GM15510 (cell line): ENCODE results near the gene RNASE8.

Experiments
- POLR2A ChIP-seq: IDR thresholded peaks from 3 replicates; pipeline ENCODE4 v1.6.1; 2011; ENCODE audit warnings: borderline replicate concordance; ENCODE audit not compliant: insufficient read length; ENCODE audit errors: extremely low read depth

The RNASE8 gene

DNA sequence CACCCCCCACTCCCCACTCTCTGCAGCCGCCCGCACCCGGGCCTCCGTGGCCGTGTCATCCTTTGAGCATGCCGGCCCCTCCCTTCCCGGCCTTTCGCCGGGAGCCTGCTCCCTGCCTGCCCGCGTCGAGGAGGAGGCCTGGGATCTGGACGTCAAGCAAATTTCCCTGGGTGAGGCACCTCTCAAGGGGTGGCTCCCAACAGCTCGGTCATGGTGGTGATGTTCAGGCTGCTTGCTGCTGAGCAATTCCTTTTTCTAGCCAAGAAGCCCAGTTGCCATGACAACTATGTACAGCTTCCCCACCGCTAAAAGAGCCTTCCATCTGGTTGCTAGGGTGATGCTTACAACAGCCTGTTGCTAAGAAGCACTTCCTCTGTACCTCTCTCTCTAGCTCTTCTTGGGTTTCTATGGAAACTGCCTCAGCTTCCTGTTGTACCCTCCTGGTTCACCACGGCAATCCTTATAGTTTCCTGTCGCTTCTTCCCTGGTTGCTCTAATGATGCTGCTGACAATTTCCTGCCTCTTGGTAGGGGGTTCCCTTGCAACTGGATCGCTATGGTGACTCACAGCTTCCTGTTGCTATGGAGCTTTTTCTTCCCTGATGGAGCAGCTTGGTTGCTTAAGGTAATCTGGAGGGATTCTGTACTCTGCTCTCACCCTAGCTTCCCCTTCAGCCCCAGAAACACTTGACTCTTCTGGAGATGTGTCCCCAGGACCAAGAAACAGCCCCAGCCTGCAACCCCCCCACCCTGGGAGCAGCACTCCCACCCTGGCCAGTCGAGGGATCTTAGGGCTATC, 29.9 kb downstream of the RNASE8 start:
- TF ChIP-seq POLR2A = no peak

DNA sequence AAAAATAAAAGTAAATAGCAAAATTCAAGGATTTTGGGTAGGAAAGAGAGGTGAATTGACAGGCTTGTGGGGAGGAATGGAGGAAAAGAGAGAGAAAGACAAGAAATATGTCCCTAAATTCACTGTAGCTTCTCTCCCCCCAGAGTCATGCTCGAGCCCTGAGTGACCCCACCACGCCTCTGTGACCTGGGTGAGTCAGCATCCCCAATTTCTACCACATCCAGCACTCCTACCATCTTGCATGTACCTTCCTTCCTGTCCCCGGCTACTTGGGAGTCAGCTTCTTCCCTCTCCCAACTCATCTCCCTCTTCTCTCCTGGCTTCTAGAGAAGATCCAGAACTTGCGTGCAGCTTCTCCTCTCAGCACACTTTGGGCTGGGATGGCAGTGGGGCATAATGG, 31.1 kb downstream of the RNASE8 start:
- TF ChIP-seq POLR2A = no peak

DNA sequence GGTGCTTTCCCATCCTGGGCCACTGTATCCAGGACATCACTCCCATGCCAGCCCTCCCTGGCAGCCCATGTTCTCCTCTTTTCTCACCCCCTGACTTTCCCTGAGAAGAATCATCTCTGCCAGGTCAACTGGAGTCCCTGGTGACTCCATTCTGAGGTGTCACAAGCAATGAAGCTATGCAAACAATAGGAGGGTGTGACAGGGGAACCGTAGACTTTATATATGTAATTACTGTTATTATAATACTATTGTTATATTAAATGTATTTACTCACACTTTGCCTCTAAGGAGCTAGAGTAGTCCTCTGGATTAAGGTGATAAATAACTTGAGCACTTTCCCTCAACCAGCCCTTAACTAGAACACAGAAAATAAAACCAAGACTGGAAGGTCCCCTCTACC, 31.6 kb downstream of the RNASE8 start:
- no peak for TF ChIP-seq POLR2A

DNA sequence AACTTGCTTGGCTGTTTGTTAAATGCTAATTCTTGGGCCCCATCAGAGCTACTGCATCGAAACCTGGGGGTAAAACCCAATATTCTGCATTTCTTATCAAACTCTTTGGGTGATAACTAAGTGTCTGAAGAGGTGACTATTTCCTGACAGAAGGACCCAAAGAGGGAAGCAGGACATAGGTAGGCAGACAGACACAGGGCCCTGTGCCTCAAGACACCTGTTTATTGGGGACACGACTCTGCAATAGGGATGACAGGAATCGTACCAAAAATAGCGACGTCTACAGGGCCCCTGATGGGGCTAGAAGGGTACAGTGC, 32.2 kb downstream of the RNASE8 start:
- TF ChIP-seq POLR2A = no peak

DNA sequence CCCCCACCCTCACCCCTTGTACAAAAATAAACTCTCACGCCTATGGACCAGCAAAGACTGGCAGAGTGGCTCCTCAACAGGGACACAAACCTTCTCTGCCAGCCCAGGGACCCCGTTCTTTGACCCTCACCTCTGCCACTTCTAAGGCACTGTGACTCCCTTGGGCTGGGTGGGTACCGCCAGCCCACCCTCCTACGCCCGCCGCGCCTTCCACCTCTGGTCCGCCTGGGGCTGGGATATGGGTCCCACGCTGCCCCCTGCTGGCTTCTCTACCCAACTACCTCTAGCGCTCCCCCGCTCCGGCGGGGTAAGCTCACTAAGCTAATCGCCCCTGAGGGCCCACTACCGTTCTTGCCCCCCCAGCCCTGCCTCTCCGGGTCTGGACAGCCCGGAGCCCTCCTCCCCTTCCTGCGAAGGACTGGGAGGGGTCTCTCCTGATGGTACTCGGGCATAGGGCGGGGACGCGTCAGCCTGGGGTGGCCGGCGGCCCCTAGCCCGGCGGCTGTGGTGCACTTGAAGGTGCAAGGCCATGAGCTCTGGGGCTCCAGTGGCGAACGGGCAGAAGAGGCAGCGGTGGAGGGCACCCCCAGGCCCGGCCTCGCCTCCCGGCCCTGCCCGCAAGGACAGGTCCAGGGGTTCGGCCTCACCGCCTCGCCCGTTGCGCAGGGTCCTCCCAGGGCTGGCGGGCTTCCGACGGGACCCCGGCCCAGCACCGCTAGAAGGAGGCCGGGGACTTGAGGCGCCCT, 32.7 kb downstream of the RNASE8 start:
- no peak for TF ChIP-seq POLR2A

DNA sequence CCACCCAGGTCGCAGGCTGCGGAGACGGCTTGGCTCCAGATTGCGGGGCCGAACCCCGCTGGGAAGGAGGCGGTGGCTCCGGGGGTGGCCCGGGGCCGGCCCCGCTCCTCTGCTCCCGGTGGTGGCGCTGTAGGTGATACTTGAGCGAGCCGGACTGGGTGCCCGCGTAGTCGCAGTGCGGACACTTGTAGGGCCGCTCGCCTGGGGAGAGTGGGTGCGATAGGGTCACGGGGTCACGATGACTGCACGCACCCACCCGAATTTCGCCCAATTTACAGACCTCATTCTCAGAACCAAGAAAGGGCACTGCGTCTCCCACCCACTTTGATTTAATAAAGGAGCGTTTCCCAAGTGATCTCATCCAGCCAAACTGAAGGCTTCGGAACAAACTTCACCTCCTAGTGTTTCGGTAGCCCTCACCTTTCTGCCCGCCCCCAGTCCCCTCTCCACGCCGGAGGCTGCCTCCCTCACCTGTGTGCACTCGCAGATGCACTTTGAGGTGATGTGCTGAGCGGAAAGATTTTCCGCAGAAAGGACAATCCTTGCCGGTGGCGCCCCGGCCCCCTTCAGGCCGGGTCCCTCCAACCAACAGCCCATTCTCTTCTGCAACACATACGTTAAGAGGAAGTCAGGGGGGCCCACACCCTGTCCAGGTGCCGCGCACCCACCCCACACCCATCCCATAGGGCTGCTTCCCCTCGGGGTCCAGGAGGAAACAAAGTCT, 33.5 kb downstream of the RNASE8 start:
- no peak for TF ChIP-seq POLR2A

DNA sequence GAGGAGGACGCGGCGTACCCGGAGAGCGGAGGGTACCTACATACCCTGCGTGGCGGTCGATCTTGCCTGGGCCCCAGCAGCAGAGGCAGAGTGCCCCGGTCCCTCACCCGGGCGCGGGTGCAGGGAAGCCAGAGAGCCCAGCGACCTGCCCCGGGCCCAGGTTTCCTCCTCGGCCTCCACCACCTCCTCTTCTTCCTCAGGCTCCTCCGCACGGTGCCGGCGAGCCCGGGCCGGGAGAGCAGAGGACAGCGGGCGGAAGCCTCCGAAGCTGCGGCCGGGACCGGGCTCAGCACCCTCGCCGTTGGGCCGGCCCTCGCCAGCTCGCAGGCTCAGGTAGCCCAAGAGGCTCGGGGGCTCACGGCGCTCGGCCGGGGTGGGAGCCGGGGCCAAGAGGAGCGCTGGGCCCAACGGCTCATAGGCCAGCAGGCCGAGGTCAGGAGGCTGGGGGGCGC, 34.2 kb downstream of the RNASE8 start:
- TF ChIP-seq POLR2A = no peak

DNA sequence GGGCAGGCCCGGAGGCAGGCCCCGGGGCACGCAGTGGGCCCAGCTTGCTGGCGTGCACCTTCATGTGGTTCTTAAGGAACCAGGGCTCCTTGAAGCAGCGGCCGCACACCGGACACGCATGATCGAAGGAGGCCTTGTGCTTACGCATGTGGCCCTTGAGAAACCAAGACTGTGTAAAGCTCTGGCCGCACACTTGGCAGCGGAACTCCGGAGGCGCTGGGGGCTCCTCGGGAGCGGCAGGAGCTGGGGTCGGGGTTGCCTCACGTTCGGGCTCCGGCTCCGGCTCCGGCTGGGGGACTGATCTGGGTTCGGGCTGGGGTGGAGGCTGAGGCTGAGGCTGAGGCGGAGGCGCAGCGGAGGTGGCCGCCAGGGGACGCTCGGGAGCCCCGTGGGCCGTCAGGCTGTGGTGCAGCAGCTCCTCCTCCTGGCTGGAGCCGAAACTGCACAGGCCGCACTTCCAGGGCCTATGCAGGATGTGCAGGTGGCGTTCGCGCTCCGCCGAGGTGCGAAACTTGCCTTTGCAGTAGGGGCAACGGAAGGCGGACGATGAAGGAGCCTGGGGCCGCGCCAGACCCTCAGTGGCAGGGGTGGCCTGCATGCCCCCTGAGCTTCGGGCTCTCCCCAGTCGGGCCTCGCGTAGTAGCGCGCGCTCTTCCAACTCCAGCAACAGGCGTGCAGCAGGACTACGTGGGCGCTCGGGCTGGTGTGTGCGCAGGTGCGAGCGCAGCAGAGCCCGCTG, 34.8 kb downstream of the RNASE8 start:
- TF ChIP-seq POLR2A = no peak

DNA sequence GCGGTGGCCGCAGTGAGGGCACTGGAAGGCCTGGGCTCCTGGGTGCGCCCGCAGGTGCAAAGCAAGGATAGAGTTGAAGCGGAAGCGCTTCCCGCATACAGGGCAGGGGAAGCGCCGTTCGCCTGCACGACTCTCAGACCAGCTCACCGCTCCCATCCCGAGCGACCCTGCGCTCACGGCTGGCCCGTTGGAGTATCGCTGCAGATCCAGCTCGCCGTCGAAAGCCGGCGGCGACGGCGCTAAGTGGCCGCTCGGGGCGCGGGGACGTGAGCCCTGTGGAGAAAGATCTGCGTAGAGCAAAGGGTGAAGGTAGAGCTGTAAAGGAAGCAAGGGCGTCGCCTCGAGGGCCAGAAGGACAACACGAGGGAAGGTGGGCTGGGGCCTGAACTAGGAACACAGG, 35.4 kb downstream of the RNASE8 start:
- TF ChIP-seq POLR2A = no peak

DNA sequence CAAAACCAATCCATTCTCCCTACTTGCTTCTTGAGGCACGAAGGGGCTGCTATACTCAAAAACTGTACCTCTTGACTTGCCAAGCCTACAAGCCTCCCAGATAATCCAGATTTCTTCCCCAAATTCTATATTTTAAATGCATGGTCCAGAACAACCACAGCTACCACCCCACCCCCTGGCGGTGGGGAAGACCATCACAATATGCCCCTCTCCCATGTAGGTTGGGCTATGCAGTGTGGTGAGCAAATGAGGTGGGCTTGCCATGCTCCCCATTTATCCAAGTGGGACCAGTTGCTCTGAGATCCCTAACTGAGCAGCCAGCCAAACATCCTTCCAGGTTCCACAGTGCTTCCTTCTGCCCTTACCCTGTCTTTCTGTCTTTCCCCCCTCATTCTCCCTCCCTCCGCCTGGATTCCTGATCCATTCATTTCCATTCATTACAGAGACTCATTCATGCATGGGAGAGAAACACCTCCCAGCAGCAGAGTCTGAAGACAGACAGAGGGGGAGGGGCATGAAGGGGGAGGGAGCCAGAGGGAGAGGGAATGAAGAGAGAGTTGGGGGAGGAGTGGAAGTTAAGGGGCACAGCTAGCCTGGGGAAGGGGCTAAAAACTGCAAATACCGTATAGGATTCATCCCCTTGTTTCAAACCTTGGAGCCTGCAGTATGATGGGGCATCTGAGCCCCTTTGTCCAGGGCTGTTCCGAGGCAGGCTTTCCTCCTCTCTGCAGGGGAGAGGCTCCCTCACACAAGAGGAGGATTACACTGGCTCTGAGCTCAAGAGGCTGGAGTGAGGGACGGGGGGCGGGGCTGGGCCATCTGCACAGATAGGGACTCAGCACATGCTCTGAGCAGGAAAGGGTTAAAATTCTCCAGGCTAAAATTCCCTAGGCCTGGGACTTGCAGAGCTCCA, 36.4 kb downstream of the RNASE8 start:
- TF ChIP-seq POLR2A = no peak

DNA sequence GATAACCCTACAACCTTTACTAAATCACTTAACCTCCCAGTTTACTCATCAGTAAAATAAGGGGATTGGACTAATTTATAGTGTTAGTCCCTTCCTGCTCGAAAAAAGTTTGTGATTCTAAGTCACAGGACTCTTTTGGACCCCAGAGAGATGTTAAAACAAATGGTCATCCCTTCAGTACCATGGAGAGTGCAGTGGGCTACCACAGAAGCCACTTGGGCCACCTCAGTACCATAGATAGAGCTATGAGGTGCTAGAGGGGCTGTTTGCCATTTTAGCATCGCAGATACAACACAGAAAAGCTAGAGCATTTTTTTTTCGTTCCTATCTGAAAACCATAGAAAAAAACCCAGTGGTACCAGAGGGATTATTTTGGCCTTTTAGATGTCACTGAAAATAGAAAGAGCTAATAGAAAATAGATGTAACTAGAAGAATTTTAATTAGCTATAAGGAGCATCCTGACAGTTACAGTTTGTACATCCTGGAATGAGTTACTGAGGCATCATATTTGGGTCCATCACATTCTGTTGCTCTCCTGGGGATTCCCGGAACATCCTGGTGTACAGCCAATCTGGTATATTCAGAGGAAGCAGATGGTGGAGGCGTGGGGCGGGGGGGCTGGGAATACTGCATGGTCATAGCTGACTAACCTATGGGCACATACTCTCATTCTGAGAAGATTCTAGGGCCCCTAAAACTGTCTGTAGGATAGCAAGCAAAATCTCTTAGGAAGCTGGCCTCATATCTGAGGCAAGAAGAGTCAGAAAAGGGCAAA, 38.0 kb downstream of the RNASE8 start:
- TF ChIP-seq POLR2A = no peak

DNA sequence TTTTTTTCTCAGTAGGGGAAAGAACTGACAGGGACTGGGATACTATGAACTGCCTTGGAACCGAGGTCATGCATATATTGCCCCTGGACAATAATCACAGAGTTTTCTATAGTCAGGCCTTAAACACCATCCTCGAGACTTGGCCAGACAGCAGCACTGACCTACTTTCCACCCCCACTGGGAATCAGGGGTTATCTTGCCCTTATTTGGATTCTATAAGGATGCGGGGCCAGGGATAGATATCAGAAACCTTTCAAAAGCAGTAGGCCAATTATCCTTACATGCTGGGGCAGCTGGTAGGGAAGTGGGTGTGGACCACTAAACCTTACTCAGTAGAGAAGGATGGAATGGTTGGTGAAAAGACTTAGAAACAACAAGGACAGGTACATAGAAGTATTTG, 38.8 kb downstream of the RNASE8 start:
- no peak for TF ChIP-seq POLR2A

DNA sequence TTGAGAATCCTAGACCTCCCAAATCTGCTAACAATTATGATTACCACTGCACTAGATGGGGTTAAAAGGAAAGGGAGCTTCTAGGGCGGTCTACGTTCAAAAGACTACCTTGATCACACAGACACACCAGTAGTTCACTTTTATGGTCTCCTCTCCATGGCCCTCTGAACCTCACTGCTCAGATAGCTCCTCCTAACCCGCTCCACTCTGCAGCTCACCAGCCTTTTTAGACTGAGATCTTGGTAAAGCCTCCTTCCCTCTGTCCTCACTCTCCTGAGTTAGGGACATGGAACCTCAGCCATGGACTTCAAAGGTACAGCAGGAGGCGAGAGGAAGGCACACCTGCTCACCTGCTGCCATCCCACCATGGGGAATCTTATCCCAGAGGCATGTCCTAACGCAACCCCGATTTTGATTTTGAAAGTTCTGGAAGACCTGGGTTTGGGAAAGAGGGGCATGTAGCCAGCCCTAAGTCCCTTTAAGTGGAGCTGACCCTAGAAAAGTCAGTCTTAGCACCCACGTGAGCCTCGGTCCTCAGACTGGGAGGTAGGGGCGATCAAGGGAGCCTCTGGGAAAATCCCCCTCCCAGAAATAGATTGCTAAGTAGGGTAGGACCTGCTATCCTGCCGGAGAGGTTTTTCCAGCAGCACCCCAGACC, 39.5 kb downstream of the RNASE8 start:
- no peak for TF ChIP-seq POLR2A

DNA sequence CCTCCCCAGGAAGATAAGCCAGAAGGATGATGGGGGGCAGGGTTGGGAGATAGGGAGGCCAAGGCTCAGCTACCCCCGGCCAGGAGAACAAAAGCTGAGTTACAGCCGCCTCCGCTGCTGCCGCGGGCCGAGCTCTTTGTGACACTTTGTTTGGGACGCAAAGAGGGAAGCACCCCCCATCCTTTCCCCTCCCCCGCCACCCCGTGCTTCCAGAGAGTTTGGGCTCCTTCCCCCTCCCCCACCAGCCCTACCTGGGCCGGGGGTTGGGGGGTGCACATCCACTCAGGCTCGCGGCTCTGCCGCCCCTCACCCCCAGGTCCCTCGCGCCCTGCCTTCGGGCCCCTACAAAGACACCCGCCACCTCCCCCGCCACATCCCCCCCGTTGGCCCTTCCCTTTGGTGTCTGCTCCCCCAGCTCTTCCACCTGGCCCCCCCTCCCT, 40.0 kb downstream of the RNASE8 start:
- no peak for TF ChIP-seq POLR2A
